ENCODE measurements around the gene ADIPOR2. TPM values are rescaled to one million over a fixed set of nuclear protein-coding genes. Genes with fewer than 3 reads are reported as not detected.

Gene ADIPOR2
- total RNA-seq, 1 donor from 2014 or later: 22.7 TPM

GRCh38 chr12:1695886-1696670 is 5.2 kb downstream of the ADIPOR2 start:
- Histone ChIP-seq H3K36me3 (ENCODE audit: control insufficient read depth, insufficient read depth, low read length) (no peaks in the 10 kb centered on the region), H3K4me3 (ENCODE audit: low read depth, low read length) (no peak overlapping the region), H3K27me3 (ENCODE audit: control insufficient read depth, insufficient read depth, low read length) (no peaks in the 10 kb centered on the region)
- TF ChIP-seq, protein P1, sequence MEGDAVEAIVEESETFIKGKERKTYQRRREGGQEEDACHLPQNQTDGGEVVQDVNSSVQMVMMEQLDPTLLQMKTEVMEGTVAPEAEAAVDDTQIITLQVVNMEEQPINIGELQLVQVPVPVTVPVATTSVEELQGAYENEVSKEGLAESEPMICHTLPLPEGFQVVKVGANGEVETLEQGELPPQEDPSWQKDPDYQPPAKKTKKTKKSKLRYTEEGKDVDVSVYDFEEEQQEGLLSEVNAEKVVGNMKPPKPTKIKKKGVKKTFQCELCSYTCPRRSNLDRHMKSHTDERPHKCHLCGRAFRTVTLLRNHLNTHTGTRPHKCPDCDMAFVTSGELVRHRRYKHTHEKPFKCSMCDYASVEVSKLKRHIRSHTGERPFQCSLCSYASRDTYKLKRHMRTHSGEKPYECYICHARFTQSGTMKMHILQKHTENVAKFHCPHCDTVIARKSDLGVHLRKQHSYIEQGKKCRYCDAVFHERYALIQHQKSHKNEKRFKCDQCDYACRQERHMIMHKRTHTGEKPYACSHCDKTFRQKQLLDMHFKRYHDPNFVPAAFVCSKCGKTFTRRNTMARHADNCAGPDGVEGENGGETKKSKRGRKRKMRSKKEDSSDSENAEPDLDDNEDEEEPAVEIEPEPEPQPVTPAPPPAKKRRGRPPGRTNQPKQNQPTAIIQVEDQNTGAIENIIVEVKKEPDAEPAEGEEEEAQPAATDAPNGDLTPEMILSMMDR (IDR thresholded peaks at IDR 0.05; ENCODE audit: insufficient read depth, low read length, poor library complexity, severe bottlenecking): no peak
- no peak for DNase-seq (ENCODE audit: low read depth)

DNA sequence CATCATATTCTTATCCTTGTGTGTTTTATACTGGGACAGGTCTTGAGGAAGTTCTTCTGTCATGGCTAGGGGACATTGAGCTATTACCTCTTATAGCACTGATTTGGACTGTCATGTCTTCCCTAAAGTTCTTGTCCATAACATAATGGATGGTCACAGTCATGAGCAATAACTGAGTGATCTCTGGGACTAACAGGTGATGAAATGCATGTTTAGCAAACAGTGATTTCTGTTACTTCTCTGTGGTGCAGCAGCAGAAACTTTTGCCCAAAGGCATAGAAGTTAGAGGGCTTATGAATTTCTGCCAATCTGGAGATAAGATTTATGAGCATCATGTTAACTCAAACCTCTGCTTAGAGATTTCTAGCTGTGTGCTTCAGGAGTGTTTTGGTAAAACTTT is 5.9 kb downstream of the ADIPOR2 start:
- no peak overlapping the region for H3K4me3 ChIP-seq (ENCODE audit: low read depth, low read length)
- no peak for DNase-seq (ENCODE audit: low read depth)
- no peaks in the 10 kb centered on the region for H3K36me3 ChIP-seq (ENCODE audit: control insufficient read depth, insufficient read depth, low read length)
- TF ChIP-seq, protein P1 (IDR thresholded peaks at IDR 0.05; ENCODE audit: insufficient read depth, low read length, poor library complexity, severe bottlenecking): no peak
- H3K27me3 ChIP-seq (ENCODE audit: control insufficient read depth, insufficient read depth, low read length): no peaks in the 10 kb centered on the region

GRCh38 chr12:1697271-1697670 is 6.4 kb downstream of the ADIPOR2 start:
- Histone ChIP-seq H3K36me3 (ENCODE audit: control insufficient read depth, insufficient read depth, low read length) (no peaks in the 10 kb centered on the region), H3K4me3 (ENCODE audit: low read depth, low read length) (no peak overlapping the region), H3K27me3 (ENCODE audit: control insufficient read depth, insufficient read depth, low read length) (no peaks in the 10 kb centered on the region)
- TF ChIP-seq, protein P1 (IDR thresholded peaks at IDR 0.05; ENCODE audit: insufficient read depth, low read length, poor library complexity, severe bottlenecking): no peak
- no peak for DNase-seq (ENCODE audit: low read depth)

- H3K36me3 ChIP-seq (ENCODE audit: control insufficient read depth, insufficient read depth, low read length): no peaks in the 10 kb centered on the region
- TF ChIP-seq, protein P1 (IDR thresholded peaks at IDR 0.05; ENCODE audit: insufficient read depth, low read length, poor library complexity, severe bottlenecking): no peak
- H3K4me3 ChIP-seq (ENCODE audit: low read depth, low read length): no peak overlapping the region
- DNase-seq (ENCODE audit: low read depth): no peak
- H3K27me3 ChIP-seq (ENCODE audit: control insufficient read depth, insufficient read depth, low read length): no peaks in the 10 kb centered on the region
Measured at GRCh38 chr12:1698720-1699119, 7.8 kb downstream of the ADIPOR2 start.

GRCh38 chr12:1702713-1703112 is 11.8 kb downstream of the ADIPOR2 start:
- Histone ChIP-seq H3K4me3 (ENCODE audit: low read depth, low read length) (no peak overlapping the region), H3K27me3 (ENCODE audit: control insufficient read depth, insufficient read depth, low read length) (no peaks in the 10 kb centered on the region), H3K36me3 (ENCODE audit: control insufficient read depth, insufficient read depth, low read length) (no peaks in the 10 kb centered on the region)
- DNase-seq (ENCODE audit: low read depth): no peak
- TF ChIP-seq, protein P1 (IDR thresholded peaks at IDR 0.05; ENCODE audit: insufficient read depth, low read length, poor library complexity, severe bottlenecking): no peak
